ENCODE measurements around the gene NCKAP5.

DNA sequence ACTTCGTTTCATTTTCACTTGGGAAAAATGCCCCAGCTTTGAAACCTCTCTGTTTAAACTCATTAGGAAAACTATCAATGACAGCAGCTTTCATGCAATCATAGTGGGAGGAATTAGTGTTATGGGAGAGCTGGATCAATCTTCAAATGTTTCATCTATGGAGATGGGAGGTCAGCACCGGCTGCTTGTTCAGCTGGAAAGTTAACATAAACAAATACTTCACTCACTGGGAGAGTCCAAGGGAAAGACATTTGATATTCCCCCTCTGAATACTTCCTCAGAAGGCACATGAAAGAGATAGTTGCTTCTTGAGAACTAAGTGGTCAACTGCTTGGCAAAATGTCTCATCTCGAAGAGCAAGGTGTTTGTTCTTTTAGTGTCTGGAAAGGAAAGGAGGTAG is 905.5 kb downstream of the NCKAP5 start:
- TF ChIP-seq, protein P1, sequence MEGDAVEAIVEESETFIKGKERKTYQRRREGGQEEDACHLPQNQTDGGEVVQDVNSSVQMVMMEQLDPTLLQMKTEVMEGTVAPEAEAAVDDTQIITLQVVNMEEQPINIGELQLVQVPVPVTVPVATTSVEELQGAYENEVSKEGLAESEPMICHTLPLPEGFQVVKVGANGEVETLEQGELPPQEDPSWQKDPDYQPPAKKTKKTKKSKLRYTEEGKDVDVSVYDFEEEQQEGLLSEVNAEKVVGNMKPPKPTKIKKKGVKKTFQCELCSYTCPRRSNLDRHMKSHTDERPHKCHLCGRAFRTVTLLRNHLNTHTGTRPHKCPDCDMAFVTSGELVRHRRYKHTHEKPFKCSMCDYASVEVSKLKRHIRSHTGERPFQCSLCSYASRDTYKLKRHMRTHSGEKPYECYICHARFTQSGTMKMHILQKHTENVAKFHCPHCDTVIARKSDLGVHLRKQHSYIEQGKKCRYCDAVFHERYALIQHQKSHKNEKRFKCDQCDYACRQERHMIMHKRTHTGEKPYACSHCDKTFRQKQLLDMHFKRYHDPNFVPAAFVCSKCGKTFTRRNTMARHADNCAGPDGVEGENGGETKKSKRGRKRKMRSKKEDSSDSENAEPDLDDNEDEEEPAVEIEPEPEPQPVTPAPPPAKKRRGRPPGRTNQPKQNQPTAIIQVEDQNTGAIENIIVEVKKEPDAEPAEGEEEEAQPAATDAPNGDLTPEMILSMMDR (IDR thresholded peaks at IDR 0.05; ENCODE audit: poor library complexity) = no peak
- TF ChIP-seq EZH2phosphoT487 (IDR thresholded peaks at IDR 0.05; ENCODE audit: low read depth, severe bottlenecking, unreplicated experiment) = no peak
